ENCODE data around the gene TFPI.

- peak; percentile 44 for TF ChIP-seq CTCF (IDR thresholded peaks at IDR 0.05; ENCODE audit: borderline replicate concordance, extremely low read depth, low read length, poor library complexity, severe bottlenecking)
- no peak for TF ChIP-seq EZH2 (IDR thresholded peaks at IDR 0.05; ENCODE audit: borderline replicate concordance, low read depth, low read length, severe bottlenecking)
These were observed 53.5 kb downstream of the TFPI start for GRCh38 chr2:187500585-187501359.

Data from DND-41 (cell line).